SH-SY5Y (cell line): ENCODE measurements around the gene REST.

Experiments used
- GATA2 ChIP-seq: IDR thresholded peaks from 2 replicates; pipeline ENCODE4 v1.6.1; 2011; ENCODE audit warnings: mild to moderate bottlenecking, low read depth, low read length
- GATA3 ChIP-seq: IDR thresholded peaks from 2 replicates; pipeline ENCODE4 v1.6.1; 2011; ENCODE audit warnings: low read depth, mild to moderate bottlenecking, low read length, moderate library complexity

REST gene

GRCh38 chr4:56906489-56907393, 959 bp upstream of the REST start:
- TF ChIP-seq GATA2, result no peak
- no peak for TF ChIP-seq GATA3

GRCh38 chr4:56908206-56909085, 746 bp downstream of the REST start:
- peak; percentile 49; the same call in 1 of the 2 replicates for TF ChIP-seq GATA2
- TF ChIP-seq GATA3, result no peak

- TF ChIP-seq GATA2, result no peak
- TF ChIP-seq GATA3, result no peak
Measured at GRCh38 chr4:56909086-56909894, 1.6 kb downstream of the REST start.

DNA sequence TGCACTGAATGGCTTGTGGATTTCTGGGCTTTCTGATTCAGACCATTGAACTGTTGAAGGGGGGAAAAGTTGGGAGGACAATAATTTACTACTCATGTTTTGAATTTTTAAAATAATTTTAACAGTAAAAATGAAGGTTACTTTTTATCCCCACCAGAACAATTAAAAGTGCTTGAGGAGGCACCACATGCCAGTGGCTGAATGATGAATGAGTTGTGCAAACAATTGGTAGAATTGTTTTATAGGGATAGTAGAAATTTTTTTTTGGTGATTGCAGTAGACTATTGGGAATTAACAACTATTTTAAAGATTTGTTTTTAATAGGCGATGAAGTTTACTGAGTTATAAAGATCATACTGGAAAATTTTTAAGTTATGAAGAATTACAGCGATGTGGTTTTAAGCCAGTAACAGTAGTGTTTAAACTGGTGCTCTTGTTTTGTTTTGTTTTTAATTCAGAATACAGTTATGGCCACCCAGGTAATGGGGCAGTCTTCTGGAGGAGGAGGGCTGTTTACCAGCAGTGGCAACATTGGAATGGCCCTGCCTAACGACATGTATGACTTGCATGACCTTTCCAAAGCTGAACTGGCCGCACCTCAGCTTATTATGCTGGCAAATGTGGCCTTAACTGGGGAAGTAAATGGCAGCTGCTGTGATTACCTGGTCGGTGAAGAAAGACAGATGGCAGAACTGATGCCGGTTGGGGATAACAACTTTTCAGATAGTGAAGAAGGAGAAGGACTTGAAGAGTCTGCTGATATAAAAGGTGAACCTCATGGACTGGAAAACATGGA, 2.7 kb downstream of the REST start:
- no peak for TF ChIP-seq GATA3
- no peak for TF ChIP-seq GATA2

- TF ChIP-seq GATA3 (no peak), GATA2 (no peak)
Measured at GRCh38 chr4:56914336-56914735, 6.6 kb downstream of the REST start.

- no peak for TF ChIP-seq GATA2
- TF ChIP-seq GATA3, result no peak
Measured at GRCh38 chr4:56927196-56927595, 19.5 kb downstream of the REST start.

DNA sequence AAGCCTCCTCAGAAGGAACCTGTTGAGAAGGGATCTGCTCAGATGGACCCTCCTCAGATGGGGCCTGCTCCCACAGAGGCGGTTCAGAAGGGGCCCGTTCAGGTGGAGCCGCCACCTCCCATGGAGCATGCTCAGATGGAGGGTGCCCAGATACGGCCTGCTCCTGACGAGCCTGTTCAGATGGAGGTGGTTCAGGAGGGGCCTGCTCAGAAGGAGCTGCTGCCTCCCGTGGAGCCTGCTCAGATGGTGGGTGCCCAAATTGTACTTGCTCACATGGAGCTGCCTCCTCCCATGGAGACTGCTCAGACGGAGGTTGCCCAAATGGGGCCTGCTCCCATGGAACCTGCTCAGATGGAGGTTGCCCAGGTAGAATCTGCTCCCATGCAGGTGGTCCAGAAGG, 22.9 kb downstream of the REST start:
- TF ChIP-seq GATA3, result no peak

DNA sequence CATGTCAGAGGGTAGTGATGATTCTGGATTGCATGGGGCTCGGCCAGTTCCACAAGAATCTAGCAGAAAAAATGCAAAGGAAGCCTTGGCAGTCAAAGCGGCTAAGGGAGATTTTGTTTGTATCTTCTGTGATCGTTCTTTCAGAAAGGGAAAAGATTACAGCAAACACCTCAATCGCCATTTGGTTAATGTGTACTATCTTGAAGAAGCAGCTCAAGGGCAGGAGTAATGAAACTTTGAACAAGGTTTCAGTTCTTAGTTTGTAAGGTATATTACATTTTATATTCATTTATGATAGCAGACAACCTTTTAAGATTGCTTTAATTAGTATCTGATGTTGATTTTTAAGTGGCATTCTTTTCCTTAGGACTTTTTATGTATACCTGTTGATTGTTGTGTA, 24.2 kb downstream of the REST start:
- TF ChIP-seq GATA3 (no peak), GATA2 (no peak)

GRCh38 chr4:56937262-56937661, 29.6 kb downstream of the REST start:
- TF ChIP-seq GATA2 (no peak), GATA3 (no peak)

GRCh38 chr4:56940403-56940802, 32.7 kb downstream of the REST start:
- TF ChIP-seq GATA3 (no peak), GATA2 (no peak)

GRCh38 chr4:56940971-56941370, 33.3 kb downstream of the REST start:
- TF ChIP-seq GATA3 (no peak), GATA2 (no peak)

DNA sequence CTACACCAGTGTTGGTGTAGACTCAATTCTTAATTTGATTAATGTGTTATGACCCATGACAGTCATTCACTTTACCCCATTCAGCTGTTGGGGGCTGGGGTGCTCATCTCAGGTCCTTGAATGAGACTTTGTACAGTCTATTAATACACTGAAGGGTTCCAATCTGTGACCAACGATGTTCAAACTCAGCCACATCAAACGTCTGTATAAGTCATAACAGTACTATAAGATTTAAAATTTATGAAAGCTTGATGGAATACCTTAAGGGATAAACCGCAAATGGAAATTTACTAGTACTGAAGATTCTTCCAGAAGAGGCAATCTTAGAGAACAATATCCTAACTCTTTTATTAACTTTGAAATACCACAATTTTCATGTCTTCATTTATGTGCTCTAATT, 33.7 kb downstream of the REST start:
- TF ChIP-seq GATA3, result no peak
- TF ChIP-seq GATA2, result no peak
